Stimulated activated CD8-positive, alpha-beta memory T cell treated with anti-CD3 and anti-CD28 coated beads, Interleukin-4, amount 100 ng/mL, for 48 hours (primary cell): ENCODE measurements around the gene LIMA1.
"Not testable (repeated sequence)": the region's sequence is repeated elsewhere in the genome, so short reads cannot be mapped to it uniquely, and the experiment has no call there.

ENCODE experiments used
- DNase-seq: peaks from one replicate; pipeline ENCODE4 v3.0.0-alpha.2; 2020

LIMA1 gene

GRCh38 chr12:50246873-50247612 is 36.3 kb downstream of the LIMA1 start:
- DNase-seq = peak; percentile 70

GRCh38 chr12:50246197-50246865 is 37.0 kb downstream of the LIMA1 start:
- DNase-seq = no peak

- DNase-seq = no peak
These were observed 39.8 kb downstream of the LIMA1 start for GRCh38 chr12:50243507-50243906.

- DNase-seq = no peak
These were observed 40.5 kb downstream of the LIMA1 start for GRCh38 chr12:50242751-50243191.

- DNase-seq = no peak
These were observed 42.1 kb downstream of the LIMA1 start for GRCh38 chr12:50241178-50241577.

- DNase-seq = no peak
These were observed 42.6 kb downstream of the LIMA1 start for GRCh38 chr12:50240792-50241114.

GRCh38 chr12:50240096-50240791 is 43.1 kb downstream of the LIMA1 start:
- no peak for DNase-seq

GRCh38 chr12:50239355-50239891 is 43.9 kb downstream of the LIMA1 start:
- DNase-seq = no peak

GRCh38 chr12:50234347-50234746 is 49.0 kb downstream of the LIMA1 start:
- DNase-seq = no peak

GRCh38 chr12:50232771-50233209 is 50.5 kb downstream of the LIMA1 start:
- DNase-seq = no peak

- DNase-seq = no peak
These were observed 51.1 kb downstream of the LIMA1 start for GRCh38 chr12:50232206-50232605.

- no peak for DNase-seq
These were observed 52.0 kb downstream of the LIMA1 start for GRCh38 chr12:50231346-50231745.

GRCh38 chr12:50230217-50230616 is 53.1 kb downstream of the LIMA1 start:
- DNase-seq = no peak

GRCh38 chr12:50224026-50224692 is 59.2 kb downstream of the LIMA1 start:
- DNase-seq = peak; percentile 56

- peak; percentile 43 for DNase-seq
These were observed 61.0 kb downstream of the LIMA1 start for GRCh38 chr12:50222275-50222783.

GRCh38 chr12:50221228-50222008 is 61.9 kb downstream of the LIMA1 start:
- no peak for DNase-seq

- DNase-seq = peak; percentile 61
These were observed 62.8 kb downstream of the LIMA1 start for GRCh38 chr12:50220363-50220995.

GRCh38 chr12:50219544-50219943 is 63.8 kb downstream of the LIMA1 start:
- DNase-seq = no peak

- DNase-seq = not testable (repeated sequence)
These were observed 64.3 kb downstream of the LIMA1 start for GRCh38 chr12:50219001-50219400.

GRCh38 chr12:50218386-50218785 is 64.9 kb downstream of the LIMA1 start:
- DNase-seq = no peak

- no peak for DNase-seq
These were observed 66.1 kb downstream of the LIMA1 start for GRCh38 chr12:50217202-50217601.
